Measurements from ENCODE around the gene UPK3B.
"Not testable (repeated sequence)": the region's sequence is repeated elsewhere in the genome, so short reads cannot be mapped to it uniquely, and the experiment has no call there.

Gene UPK3B

GRCh38 chr7:76492139-76492538 lies 18.2 kb upstream of the UPK3B start:
- DNase-seq (ENCODE audit: low read depth), result not testable (repeated sequence)

DNA sequence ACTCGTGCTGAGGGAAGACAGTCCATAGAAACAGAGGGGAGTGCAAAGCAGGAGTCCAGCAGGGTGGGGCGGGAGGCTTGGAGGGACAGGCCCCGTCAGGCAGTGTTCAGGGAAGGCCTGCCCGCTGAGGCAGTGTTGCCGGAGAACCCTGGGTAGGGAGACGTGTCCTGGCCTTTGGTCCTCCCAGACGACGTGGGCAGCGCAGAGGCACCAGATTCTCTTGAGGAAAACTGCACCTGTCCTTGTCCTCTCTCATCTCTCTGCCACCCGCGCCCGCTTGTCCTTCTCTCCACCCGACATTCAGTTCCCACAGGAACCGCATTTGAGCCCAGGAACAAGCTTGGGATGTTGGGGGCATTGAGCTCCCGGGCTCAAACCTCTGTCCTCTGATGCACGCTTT lies 14.6 kb upstream of the UPK3B start:
- not testable (repeated sequence) for DNase-seq (ENCODE audit: low read depth)

DNA sequence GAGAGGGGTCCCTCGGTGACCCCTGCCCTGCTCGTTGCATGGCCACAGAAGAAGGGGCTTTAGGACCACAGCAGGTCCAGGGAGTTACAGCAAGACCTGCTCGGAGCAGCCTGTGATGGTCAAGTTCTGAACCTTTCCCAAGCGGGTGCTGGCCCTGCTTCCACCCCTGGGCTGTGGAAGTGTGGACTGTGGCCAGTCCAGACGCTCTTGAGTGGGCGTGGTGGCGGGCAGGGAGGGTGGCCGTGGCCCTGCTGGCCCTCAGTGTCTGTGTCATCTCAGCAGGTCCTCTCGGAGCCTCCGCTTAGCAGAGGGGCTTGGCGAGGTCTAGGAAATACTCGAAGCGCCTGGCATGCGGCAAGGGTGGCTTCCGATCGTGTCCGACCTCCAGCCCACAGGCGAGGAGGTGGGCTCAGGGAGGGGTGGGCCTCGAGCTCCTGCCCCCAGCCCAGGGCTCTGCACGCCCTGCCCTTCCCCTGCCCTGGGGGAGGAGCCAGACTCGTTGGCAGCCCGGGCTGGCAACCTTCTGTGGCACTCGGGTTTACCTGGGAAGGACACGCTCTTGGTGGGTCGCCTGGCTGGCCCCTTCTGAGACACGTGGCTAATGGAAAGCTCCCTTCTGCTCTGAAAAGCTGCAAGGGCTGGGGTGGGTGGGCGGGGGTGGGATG lies 12.3 kb upstream of the UPK3B start:
- not testable (repeated sequence) for DNase-seq (ENCODE audit: low read depth)

DNA sequence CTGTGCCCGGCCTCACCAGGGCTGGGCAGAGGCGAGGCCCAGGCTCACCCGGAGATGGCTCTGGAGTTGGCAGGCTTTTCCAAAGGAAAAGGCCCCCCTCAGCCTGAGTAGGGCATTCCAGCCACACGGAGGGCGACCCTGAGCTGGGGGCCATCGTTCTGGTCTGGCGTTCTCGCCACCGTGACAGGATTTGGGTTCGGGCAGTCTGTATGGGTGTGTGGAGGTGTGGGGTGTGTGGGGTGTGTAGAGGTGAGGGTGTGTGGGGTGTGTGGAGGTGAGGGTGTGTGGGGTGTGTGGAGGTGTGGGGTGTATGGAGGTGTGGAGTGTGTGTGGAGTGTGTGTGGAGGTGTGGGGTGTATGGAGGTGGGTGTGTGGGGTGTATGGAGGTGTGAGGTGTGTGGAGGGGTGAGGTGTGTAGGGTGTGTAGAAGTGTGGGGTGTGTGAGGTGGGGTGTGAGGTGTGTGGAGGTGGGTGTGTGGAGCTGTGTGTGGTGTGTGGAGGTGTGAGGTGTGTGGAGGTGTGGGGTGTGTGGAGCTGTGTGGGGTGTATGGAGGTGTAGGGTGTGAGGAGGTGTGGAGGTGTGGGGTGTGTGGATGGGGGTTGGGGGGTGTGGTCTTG lies 11.7 kb upstream of the UPK3B start:
- DNase-seq (ENCODE audit: low read depth), result not testable (repeated sequence)

DNA sequence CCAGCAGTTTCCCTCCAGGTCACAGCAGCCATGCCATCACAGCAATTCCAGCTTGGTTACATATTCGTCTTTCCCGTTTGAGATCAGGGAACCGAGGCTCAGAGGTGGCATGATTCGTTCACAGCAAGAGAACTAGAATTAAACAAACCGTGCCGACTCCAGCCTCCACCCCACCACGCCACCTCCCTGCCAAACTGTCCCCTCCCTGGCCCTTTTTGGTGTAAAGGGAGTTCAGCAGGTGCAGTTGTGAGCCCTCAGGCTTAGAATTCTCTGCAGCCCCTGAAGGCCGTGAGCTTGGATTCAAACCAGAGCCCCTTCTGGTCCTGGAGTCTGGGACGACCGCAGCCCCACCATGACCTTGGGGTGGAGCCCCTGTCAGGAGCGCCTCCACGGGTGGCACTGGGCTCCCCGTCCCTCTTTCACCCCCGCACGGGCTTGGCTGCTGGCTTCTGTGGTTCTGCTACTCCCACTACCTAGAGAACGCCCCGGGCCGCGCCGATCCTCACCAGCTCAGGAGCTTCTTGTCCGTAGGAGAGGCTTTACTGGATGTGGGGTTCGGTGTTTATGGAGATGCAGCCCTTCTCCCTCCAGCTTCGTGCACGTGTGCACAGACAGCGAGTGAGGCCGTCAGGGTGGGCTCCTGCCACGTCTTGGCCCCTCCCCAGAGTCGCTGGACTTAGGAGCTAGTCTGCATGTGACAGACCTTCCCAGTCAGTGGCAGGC lies 11.0 kb upstream of the UPK3B start:
- not testable (repeated sequence) for DNase-seq (ENCODE audit: low read depth)

DNA sequence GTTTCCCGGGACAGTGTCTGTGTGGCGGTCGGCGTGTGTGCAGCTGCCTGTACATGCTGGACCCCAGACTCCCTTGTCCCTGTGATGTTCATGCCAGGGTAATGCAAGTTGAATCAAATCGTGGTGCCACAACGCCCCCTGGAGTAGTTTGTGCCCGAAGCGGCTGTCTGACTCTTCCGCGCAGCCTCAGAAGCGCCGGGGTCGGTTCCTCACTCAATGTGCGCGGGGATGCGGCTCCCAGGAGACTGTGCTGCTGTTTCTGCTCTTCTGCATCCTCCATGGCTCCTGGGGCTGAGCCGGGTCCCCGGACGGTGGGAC lies 10.5 kb upstream of the UPK3B start:
- not testable (repeated sequence) for DNase-seq (ENCODE audit: low read depth)

DNA sequence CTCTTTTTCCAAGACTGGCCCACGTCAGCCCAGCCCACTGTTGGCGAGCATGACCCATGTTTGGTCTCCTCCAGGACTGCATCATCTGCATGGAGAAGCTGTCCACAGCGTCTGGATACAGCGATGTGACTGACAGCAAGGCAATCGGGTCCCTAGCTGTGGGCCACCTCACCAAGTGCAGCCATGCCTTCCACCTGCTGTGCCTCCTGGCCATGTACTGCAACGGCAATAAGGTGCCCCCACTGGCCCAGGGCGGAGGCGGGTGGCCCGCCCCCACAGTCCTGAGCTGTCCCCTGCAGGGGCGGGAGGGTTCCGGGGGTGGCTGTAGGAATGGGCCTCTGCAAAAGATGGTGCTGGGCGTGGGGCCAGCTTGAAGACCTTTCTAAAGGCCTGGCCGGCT lies 8.1 kb upstream of the UPK3B start:
- not testable (repeated sequence) for DNase-seq (ENCODE audit: low read depth)

- DNase-seq (ENCODE audit: low read depth), result not testable (repeated sequence)
Observed at GRCh38 chr7:76502836-76503235, 7.5 kb upstream of the UPK3B start.

- not testable (repeated sequence) for DNase-seq (ENCODE audit: low read depth)
Observed at GRCh38 chr7:76503244-76503643, 7.1 kb upstream of the UPK3B start.

GRCh38 chr7:76504351-76505167 lies 5.8 kb upstream of the UPK3B start:
- DNase-seq (ENCODE audit: low read depth), result not testable (repeated sequence)

GRCh38 chr7:76505168-76506080 lies 4.9 kb upstream of the UPK3B start:
- DNase-seq (ENCODE audit: low read depth), result no peak

DNA sequence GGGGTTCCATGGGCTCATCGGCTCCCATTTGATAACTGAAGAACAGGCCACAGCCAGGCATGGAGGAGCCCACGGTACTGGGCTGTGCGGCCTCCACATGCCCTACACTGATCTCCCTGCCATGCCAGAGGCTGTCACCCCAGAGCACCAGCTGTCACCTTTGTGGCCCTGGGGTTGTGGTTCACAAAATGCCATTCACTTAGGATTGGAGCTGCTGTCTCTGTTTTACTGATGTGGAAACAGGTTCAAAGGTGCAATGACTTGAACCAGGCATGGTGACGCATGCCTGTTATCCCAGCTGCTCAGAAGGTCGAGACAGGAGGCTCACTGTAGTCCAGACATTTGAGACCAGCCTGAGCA lies 4.3 kb upstream of the UPK3B start:
- DNase-seq (ENCODE audit: low read depth), result no peak

- not testable (repeated sequence) for DNase-seq (ENCODE audit: low read depth)
Observed at GRCh38 chr7:76506643-76507042, 3.7 kb upstream of the UPK3B start.

- DNase-seq (ENCODE audit: low read depth), result no peak
Observed at GRCh38 chr7:76507723-76508406, 2.5 kb upstream of the UPK3B start.

GRCh38 chr7:76511200-76511910 lies 1.0 kb downstream of the UPK3B start:
- not testable (repeated sequence) for DNase-seq (ENCODE audit: low read depth)

DNA sequence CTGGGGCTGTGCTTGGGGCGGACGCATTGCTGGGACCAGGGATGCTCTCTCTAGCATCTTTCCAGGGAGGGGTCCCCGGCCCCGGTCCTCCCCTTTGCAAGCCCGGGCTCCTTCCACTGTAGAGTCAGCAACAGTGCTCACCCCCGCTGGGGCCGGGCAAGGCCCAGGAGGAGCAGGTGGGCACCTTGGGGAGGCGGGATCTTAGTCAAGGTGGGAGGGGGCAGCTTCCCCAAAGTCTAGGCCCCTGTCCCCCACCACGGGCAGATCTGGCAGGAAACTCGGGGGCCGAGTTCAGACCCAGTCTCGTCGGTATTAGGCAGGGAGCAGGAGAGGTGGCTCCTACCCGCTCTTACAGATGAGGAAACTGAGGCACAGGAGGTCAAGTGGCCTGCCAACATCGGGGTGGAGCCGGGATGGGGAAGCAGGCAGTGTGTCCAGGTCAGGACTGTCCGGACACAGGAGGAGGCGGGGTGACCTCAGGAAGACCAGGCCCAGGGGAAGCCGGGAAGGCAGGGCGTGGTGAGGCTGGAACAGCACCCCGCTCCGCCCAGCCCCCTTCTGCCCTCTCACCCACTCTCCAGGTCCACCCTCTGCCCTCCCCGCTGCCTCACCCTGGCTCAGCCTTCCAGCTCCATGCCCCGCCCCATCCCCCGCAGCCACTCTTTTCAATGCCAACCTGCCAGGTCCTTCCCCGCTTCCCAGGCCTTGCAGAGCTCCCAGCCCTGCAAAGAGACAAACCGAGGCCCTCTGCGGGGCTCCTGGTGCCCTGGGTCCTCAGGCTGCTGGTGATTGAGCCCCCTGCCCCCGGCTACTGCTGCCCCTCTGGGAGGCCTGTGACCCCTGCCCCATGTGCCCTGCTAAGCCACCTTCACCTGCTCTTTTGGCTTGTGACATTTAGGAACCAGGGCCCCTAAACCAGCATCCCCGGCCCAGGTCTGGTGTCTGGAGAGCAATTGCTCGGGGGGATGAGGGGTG lies 1.8 kb downstream of the UPK3B start:
- DNase-seq (ENCODE audit: low read depth), result not testable (repeated sequence)

DNA sequence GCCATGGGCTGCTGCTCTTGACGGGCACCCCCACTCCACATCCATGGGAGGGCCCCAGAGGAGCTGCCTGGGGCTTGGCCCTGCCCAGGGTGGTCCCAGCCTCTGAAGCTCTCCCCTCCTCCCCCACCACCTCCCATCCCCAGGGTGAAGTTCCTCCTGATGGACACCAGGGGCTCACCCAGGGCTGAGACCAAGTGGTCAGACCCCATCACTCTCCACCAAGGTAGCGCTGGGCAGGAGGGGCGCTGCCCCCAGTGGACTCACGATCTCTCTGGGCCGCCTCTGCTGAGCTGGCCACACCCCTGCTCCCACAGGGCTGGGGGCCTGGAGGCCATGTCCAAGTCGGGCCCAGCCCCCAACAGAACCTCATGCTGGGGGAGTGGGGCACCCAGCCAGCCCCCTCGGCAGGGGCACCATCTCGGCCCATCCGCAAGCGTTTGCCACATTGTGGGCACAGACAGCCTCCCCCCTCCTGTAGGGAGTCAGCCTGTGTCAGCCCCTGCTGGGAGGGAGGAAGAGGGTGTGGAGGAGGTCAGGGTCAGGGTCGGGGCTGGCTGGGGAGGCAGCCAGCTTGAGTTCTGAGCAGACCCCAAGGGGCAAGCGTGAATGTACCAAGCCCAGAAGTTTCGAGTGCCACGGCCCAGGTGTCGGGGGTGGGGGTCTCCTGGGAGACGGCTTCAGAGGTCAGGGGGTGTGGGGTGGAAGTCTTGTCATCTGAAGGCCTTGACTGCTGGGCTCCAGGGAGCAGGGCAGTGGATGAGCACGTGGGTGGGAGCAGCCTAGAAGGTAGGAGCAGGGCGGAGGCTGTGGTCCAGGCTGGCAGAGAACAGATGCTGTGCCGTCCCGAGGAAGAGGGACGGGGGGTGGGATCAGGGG lies 2.8 kb downstream of the UPK3B start:
- DNase-seq (ENCODE audit: low read depth), result no peak

All from fibroblast of the conjunctiva (primary cell).